ENCODE measurements around the gene DDX47. TPM values are rescaled to one million over a fixed set of nuclear protein-coding genes. Genes with fewer than 3 reads are reported as not detected.

The DDX47 gene
- total RNA-seq (2013; cell fraction: nucleolus; rRNA removed): 186 and 203 TPM in 2 replicates
- total RNA-seq (2014; rRNA removed): 84.8 and 101 TPM in 2 replicates
- 108 and 109 TPM in 2 replicates for total RNA-seq (2014; rRNA removed; fragmentation: Illumina TruSeq; extraction: Trizol)
- total RNA-seq (2021): 94.0 and 94.5 TPM in 2 replicates
- 62.2 TPM for polyA plus RNA-seq (2011; ENCODE audit: low read depth)
- 120 and 126 TPM in 2 replicates for polyA plus RNA-seq (2011; rRNA removed)
- 60.4 and 84.1 TPM in 2 replicates for polyA plus RNA-seq (2011; cell fraction: cytosol; rRNA removed)
- 148 and 157 TPM in 2 replicates for polyA plus RNA-seq (2011; cell fraction: nucleus; rRNA removed)
- polyA plus RNA-seq (2012): 46.4 and 61.3 TPM in 2 replicates
- 119 and 142 TPM in 2 replicates for polyA plus RNA-seq (2014; fragmentation: Illumina TruSeq; extraction: Trizol)
- 100 to 1,000 TPM; 244 to 266 TPM for polyA plus RNA-seq (2014; fragmentation: Nextera tagmentation; extraction: Ambion mirVana)
- polyA plus RNA-seq (2014; rRNA removed): 71.6 and 85.0 TPM in 2 replicates
- 100 to 1,000 TPM; 125 to 132 TPM for polyA plus RNA-seq (2016; fragmentation: Nextera tagmentation; extraction: Ambion mirVana)
- polyA minus RNA-seq (2011; rRNA and poly(A)+ RNA removed): 53.4 and 60.9 TPM in 2 replicates
- 22.7 and 31.8 TPM in 2 replicates for polyA minus RNA-seq (2011; cell fraction: cytosol; rRNA and poly(A)+ RNA removed)
- 49.0 and 77.6 TPM in 2 replicates for polyA minus RNA-seq (2011; cell fraction: nucleus; rRNA and poly(A)+ RNA removed)
- Bru-seq, nascent RNA: percentile 97 among the genes with signal in this experiment
- percentile 97 among the genes with signal in this experiment for BruChase-seq, experiment 1, labeled RNA remaining after a 6-hour chase
- percentile 97 among the genes with signal in this experiment for BruChase-seq, experiment 2, labeled RNA remaining after a 2-hour chase
- long read RNA-seq, experiment 1, transcript DDX47-202 (12 exons, 1,817 nt): major isoform, 104 of 114 reads
- long read RNA-seq, experiment 1, partial matches to known transcripts: 3 of 114 reads
- long read RNA-seq, experiment 1, other reads (novel, unspliced or antisense): 1 of 114 reads
- long read RNA-seq, experiment 2, transcript DDX47-202 (12 exons, 1,817 nt): major isoform, 1,074 of 1,133 reads
- long read RNA-seq, experiment 2, transcript DDX47-201 (11 exons, 1,698 nt): minor isoform, 14 of 1,133 reads
- long read RNA-seq, experiment 2, transcript DDX47-212 (11 exons, 2,357 nt): minor isoform, 35 of 1,133 reads
- long read RNA-seq, experiment 2, partial matches to known transcripts: 1 of 1,133 reads
- long read RNA-seq, experiment 2, other reads (novel, unspliced or antisense): 7 of 1,133 reads

DNA sequence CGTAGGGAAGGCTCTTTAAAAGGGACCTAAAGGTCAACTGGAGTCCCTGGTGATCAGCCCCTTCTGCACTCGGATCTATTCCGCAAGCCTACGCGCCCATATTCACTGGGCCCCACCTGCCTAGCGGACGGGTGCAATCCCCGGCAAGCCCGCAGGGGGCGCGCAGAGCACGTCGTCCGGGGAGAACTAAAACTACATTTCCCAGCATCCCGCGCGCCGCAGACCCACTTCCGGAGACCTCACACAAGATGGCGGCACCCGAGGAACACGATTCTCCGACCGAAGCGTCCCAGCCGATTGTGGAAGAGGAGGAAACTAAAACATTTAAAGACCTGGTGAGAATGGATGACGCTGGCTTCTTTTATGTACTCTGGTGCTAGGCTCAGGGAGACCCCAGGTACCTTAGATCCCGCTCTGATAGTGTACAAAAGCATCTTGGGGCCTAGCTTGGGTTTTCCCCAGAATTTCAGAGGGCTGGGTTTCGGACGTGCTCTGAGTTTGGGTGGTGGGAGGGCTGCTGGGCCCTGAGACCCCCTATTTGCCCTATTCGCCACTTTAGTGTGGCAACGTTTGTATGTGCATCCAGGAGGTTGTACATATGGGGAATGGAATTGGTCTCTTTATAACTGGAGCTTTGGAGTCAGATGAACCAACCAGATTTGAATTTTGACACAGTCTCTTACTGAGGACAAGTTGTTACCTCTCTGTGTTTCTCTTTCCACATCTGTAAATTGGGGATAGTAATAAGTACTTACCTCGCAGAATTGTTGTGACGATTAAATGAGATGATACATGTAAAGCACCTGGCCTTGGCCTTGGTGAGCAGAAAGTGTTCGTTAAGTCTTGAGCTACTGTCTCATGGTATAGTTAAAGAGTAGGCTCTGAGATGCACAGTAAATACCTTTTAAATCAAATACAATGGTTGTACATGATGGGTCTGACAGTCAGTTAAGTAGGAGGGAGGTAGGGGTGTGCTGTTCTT is at the start of gene DDX47:
Gene DDX47, plus strand, starts transcription at position 227 of the 982 bp plus-strand sequence. Its CDS starts 22 bp downstream, at position 249.
- H3K79me2 ChIP-seq (ENCODE audit: control insufficient read depth, insufficient read depth, low read length): peaks cover 50% of the 10 kb centered on the region
- FAIRE-seq: peak; percentile 61
- TF ChIP-seq SMAD5 (IDR thresholded peaks at IDR 0.05; ENCODE audit: low read depth) (peak; percentile 57; the same call in 1 of the 2 replicates), EED (IDR thresholded peaks at IDR 0.05; ENCODE audit: low read depth) (peak; percentile 40; the same call in 1 of the 2 replicates), GATAD2B (conservative IDR thresholded peaks at IDR 0.05; ENCODE audit: low read depth) (peak; percentile 53; the same call in 1 of the 2 replicates), YY1 (IDR thresholded peaks at IDR 0.05; ENCODE audit: low read depth, low read length) (peak; percentile 99), ZNF217 (IDR thresholded peaks at IDR 0.05) (no peak), RBBP5 (conservative IDR thresholded peaks at IDR 0.05) (no peak), MXI1 (IDR thresholded peaks at IDR 0.05; ENCODE audit: low read depth, low read length) (peak; percentile 98), SMARCA5 (IDR thresholded peaks at IDR 0.05) (peak; percentile 79; the same call in 1 of the 2 replicates), POLR2A (IDR thresholded peaks at IDR 0.05; ENCODE audit: low read depth, low read length) (peak; percentile 76), NR2C2 (IDR thresholded peaks at IDR 0.05; ENCODE audit: borderline replicate concordance, control insufficient read depth, insufficient read length, low read depth) (no peak), STAT3 (IDR thresholded peaks at IDR 0.05; ENCODE audit: low read depth, low read length) (0 out of 2 replicates have a peak, but pooled peaks have one; percentile 30), HDAC6 (IDR thresholded peaks at IDR 0.05; ENCODE audit: unreplicated experiment) (no peak), EGR1 (IDR thresholded peaks at IDR 0.05; ENCODE audit: borderline replicate concordance in 1 of 2, low read depth in 2 of 2, low read length in 2 of 2) (0 out of 3 replicates have a peak, but pooled peaks of 1 of the 2 experiments have one; percentile 27), SREBF2 (IDR thresholded peaks at IDR 0.05; ENCODE audit: low read length) (no peak)
- TF ChIP-seq, protein P1, sequence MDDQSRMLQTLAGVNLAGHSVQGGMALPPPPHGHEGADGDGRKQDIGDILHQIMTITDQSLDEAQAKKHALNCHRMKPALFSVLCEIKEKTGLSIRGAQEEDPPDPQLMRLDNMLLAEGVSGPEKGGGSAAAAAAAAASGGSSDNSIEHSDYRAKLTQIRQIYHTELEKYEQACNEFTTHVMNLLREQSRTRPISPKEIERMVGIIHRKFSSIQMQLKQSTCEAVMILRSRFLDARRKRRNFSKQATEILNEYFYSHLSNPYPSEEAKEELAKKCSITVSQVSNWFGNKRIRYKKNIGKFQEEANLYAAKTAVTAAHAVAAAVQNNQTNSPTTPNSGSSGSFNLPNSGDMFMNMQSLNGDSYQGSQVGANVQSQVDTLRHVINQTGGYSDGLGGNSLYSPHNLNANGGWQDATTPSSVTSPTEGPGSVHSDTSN (IDR thresholded peaks at IDR 0.05; ENCODE audit: insufficient replicate concordance, low read depth, low read length): no peak

More for the DNA sequence above, at the start of gene DDX47:
- Histone ChIP-seq H3K36me3 (ENCODE audit: control insufficient read depth in 2 of 2, insufficient read depth in 2 of 2, low read length in 1 of 2) (peaks cover 0 to 9% of the 10 kb centered on the region in 2 experiments; a peak in 2 of 4 replicates), H3K4me1 (ENCODE audit: control insufficient read depth, insufficient read depth, low read length) (peaks cover 16% of the 10 kb centered on the region), H3K4me2 (ENCODE audit: control insufficient read depth, insufficient read depth) (peak within 1 kb of the TSS; percentile 97), H3K9ac (ENCODE audit: control insufficient read depth, insufficient read depth, low read length) (peak within 1 kb of the TSS; percentile 96), H3K4me3 (peak within 1 kb of the TSS; percentile 86), H4K20me1 (ENCODE audit: control insufficient read depth, insufficient read depth) (no peaks in the 10 kb centered on the region), H3K9me3 (replicated peaks; ENCODE audit: control insufficient read depth, insufficient read depth, low read length) (no peaks in the 10 kb centered on the region), H3K27me3 (replicated peaks in 1 of 2; ENCODE audit: control insufficient read depth in 2 of 2, insufficient read depth in 2 of 2, low read length in 1 of 2) (no peaks in the 10 kb centered on the region), H3K27ac (ENCODE audit: control insufficient read depth, insufficient read depth) (peak within 1 kb of the TSS; percentile 86), H2AFZ (ENCODE audit: control insufficient read depth, low read depth, low read length) (peak within 1 kb of the TSS; percentile 75)
- WGBS (ENCODE audit: insufficient coverage, insufficient replicate concordance, low lambda C conversion rate, missing lambda C conversion rate): 4% methylated on average over 35 of the region's 35 CpGs
- in situ Hi-C loops (cut with MboI): loop anchor here (25.0 kb wide), 1 partner anchor 1974 kb away; no protein-coding TSS in a partner anchor
- ATAC-seq: peak; percentile 76
- ChIA-PET POLR2A (interaction anchor here (0.5 to 4.4 kb wide), 8 partner anchors 9 to 225 kb away, joined by 3 to 28 read pairs (median 6); partner anchors contain the start of gene GPR19), CTCF (interaction anchor here (0.8 to 12.6 kb wide), 14 partner anchors 8 to 99 kb away, joined by 3 to 136 read pairs (median 4); no protein-coding TSS in a partner anchor), SMC1A (ENCODE audit: uncharacterized antibody, unreplicated experiment) (interaction anchor here (0.6 to 8.8 kb wide), 9 partner anchors 9 to 77 kb away, joined by 3 to 88 read pairs (median 5); partner anchors contain the start of gene APOLD1), RAD21 (ENCODE audit: unreplicated experiment) (interaction anchor here (0.6 to 3.9 kb wide), 9 partner anchors 8 to 77 kb away, joined by 3 to 28 read pairs (median 4); no protein-coding TSS in a partner anchor)
- DNase-seq (ENCODE audit: low read depth, low spot score): peak; percentile 76
- TSS peak; percentile 56 for BruUV-seq (replicated peaks)
- intact Hi-C loops (cut with micrococcal nuclease; ENCODE audit: unreplicated experiment): loop anchor here (1.0 kb wide), 1 partner anchor 26 kb away; no protein-coding TSS in a partner anchor

Data from GM12878 (cell line).